GM23338 (cell line): ENCODE data around the gene DNAJB6. TPM values are rescaled to one million over a fixed set of nuclear protein-coding genes. Genes with fewer than 3 reads are reported as not detected.
A peak's percentile ranks its signal among the peaks of the same experiment; 100 is the strongest.

ENCODE experiments used
- ATAC-seq: fragments of 200-7000 bp; cut with Tn5 transposase; 3 replicates; pipeline ENCODE4 v1.9.1; 2020
- DNase-seq: peaks from one replicate; pipeline ENCODE4 v3.0.0-alpha.2; 2015; ENCODE audit warnings: low spot score
- H2AFZ ChIP-seq: fragments of 200-600 bp; sonication (generic); 2 replicates; pipeline ENCODE4 v1.8.0; 2016; ENCODE audit warnings: antibody characterized with exemption, mild to moderate bottlenecking, moderate library complexity
- H3F3A ChIP-seq: fragments of 200-600 bp; sonication (generic); replicated peaks from 2 replicates; pipeline ENCODE4 v1.8.0; 2017; ENCODE audit warnings: antibody characterized with exemption, mixed run types, low read depth
- H3K27ac ChIP-seq: fragments of 200-600 bp; sonication (generic); 2 replicates; pipeline ENCODE4 v1.6.1; 2016; ENCODE audit warnings: low read depth
- H3K27me3 ChIP-seq: fragments of 200-600 bp; sonication (generic); 2 replicates; pipeline ENCODE4 v1.8.0; 2016; ENCODE audit warnings: mild to moderate bottlenecking, mixed run types, moderate library complexity; ENCODE audit not compliant: insufficient read depth
- H3K36me3 ChIP-seq: fragments of 200-600 bp; sonication (generic); 2 replicates; pipeline ENCODE4 v1.8.0; 2016; ENCODE audit warnings: mild to moderate bottlenecking; ENCODE audit not compliant: insufficient read depth
- H3K4me1 ChIP-seq: fragments of 200-600 bp; sonication (generic); 2 replicates; pipeline ENCODE4 v1.8.0; 2016; ENCODE audit warnings: mild to moderate bottlenecking, moderate library complexity; ENCODE audit not compliant: insufficient read depth
- H3K4me2 ChIP-seq: fragments of 200-600 bp; sonication (generic); 2 replicates; pipeline ENCODE4 v1.7.1; 2017; ENCODE audit warnings: mixed run types
- H3K4me3 ChIP-seq: fragments of 200-600 bp; sonication (generic); 2 replicates; pipeline ENCODE4 v1.6.1; 2016; ENCODE audit warnings: mixed run types
- H3K79me2 ChIP-seq: fragments of 200-600 bp; sonication (generic); replicated peaks from 2 replicates; pipeline ENCODE4 v1.8.0; 2017; ENCODE audit warnings: mild to moderate bottlenecking; ENCODE audit not compliant: insufficient read depth
- H3K9me2 ChIP-seq: fragments of 200-600 bp; sonication (generic); 2 replicates; pipeline ENCODE4 v1.8.0; 2017; ENCODE audit not compliant: insufficient read depth
- H4K20me1 ChIP-seq: fragments of 200-600 bp; sonication (generic); replicated peaks from 2 replicates; pipeline ENCODE4 v1.8.0; 2017; ENCODE audit warnings: mild to moderate bottlenecking; ENCODE audit not compliant: insufficient read depth
- H3K27ac Mint-ChIP-seq: 2 replicates; pipeline ENCODE4 v1.8.0; 2020; ENCODE audit warnings: inconsistent platforms, mild to moderate bottlenecking, moderate library complexity, mixed read lengths
- H3K27me3 Mint-ChIP-seq: 3 replicates; pipeline ENCODE4 v1.8.0; 2022; ENCODE audit warnings: low read depth, mild to moderate bottlenecking, moderate library complexity, mixed read lengths, inconsistent platforms; ENCODE audit not compliant: insufficient read depth, poor library complexity
- H3K36me3 Mint-ChIP-seq: 3 replicates; pipeline ENCODE4 v1.8.0; 2021; ENCODE audit warnings: low read depth, mild to moderate bottlenecking, inconsistent platforms, moderate library complexity, mixed read lengths
- H3K4me1 Mint-ChIP-seq: 3 replicates; pipeline ENCODE4 v1.8.0; 2020; ENCODE audit warnings: mild to moderate bottlenecking, inconsistent platforms, mixed read lengths
- H3K4me3 Mint-ChIP-seq: 3 replicates; pipeline ENCODE4 v1.8.0; 2021; ENCODE audit warnings: moderate library complexity, mild to moderate bottlenecking, inconsistent platforms, mixed read lengths
- H3K9me3 Mint-ChIP-seq: 3 replicates; pipeline ENCODE4 v1.8.0; 2020; ENCODE audit warnings: moderate library complexity, mild to moderate bottlenecking, inconsistent platforms, mixed read lengths
- CREB1 ChIP-seq: fragments of 250-450 bp; sonication (Bioruptor Pico); IDR thresholded peaks from 2 replicates; pipeline ENCODE4 v1.5.0; 2020; ENCODE audit warnings: low read depth, mild to moderate bottlenecking, moderate library complexity
- CTCF ChIP-seq, 2 experiments: fragments of 200-600 bp in 1 of 2; sonication (generic) in 1 of 2; conservative IDR thresholded peaks; 2 replicates each; pipeline versions ENCODE4 v1.5.1 to v1.6.1; 2016 to 2017; ENCODE audit warnings: antibody characterized with exemption in 2 of 2, low read depth in 2 of 2, mild to moderate bottlenecking in 2 of 2, moderate library complexity in 1 of 2
- ETS1 ChIP-seq: IDR thresholded peaks from 2 replicates; pipeline ENCODE4 v1.6.1; 2016; ENCODE audit warnings: antibody characterized with exemption
- EZH2 ChIP-seq: fragments of 200-600 bp; sonication (generic); IDR thresholded peaks from one replicate; pipeline ENCODE4 v1.8.0; 2017; ENCODE audit warnings: antibody characterized with exemption, mild to moderate bottlenecking, low read depth; ENCODE audit not compliant: unreplicated experiment
- EZH2phosphoT487 ChIP-seq: fragments of 200-600 bp; sonication (generic); IDR thresholded peaks from one replicate; pipeline ENCODE4 v1.8.1; 2018; ENCODE audit warnings: antibody characterized with exemption; ENCODE audit not compliant: unreplicated experiment
- JUNB ChIP-seq: IDR thresholded peaks from one replicate; pipeline ENCODE4 v1.6.1; 2016; ENCODE audit warnings: antibody characterized with exemption; ENCODE audit not compliant: unreplicated experiment
- NANOG ChIP-seq: IDR thresholded peaks from 2 replicates; pipeline ENCODE4 v1.6.1; 2016; ENCODE audit warnings: antibody characterized with exemption, borderline replicate concordance
- POLR2AphosphoS5 ChIP-seq: IDR thresholded peaks from 2 replicates; pipeline ENCODE4 v1.6.1; 2016; ENCODE audit warnings: antibody characterized with exemption, low read depth
- REST ChIP-seq: IDR thresholded peaks from one replicate; pipeline ENCODE4 v1.6.1; 2018; ENCODE audit warnings: antibody characterized with exemption; ENCODE audit not compliant: unreplicated experiment
- STAT1 ChIP-seq: IDR thresholded peaks from one replicate; pipeline ENCODE4 v1.6.1; 2016; ENCODE audit warnings: antibody characterized with exemption; ENCODE audit not compliant: unreplicated experiment
- ZNF114 ChIP-seq: fragments of 250-450 bp; sonication (Bioruptor Pico); IDR thresholded peaks from 2 replicates; pipeline ENCODE4 v1.5.0; 2020; ENCODE audit warnings: mild to moderate bottlenecking, moderate library complexity
- ZNF331 ChIP-seq: fragments of 250-450 bp; sonication (Bioruptor Pico); IDR thresholded peaks from 2 replicates; pipeline ENCODE4 v1.5.0; 2020; ENCODE audit warnings: low read depth, mild to moderate bottlenecking, moderate library complexity
- ZNF462 ChIP-seq: fragments of 250-450 bp; sonication (Bioruptor Pico); IDR thresholded peaks from 2 replicates; pipeline ENCODE4 v1.5.0; 2020; ENCODE audit warnings: mild to moderate bottlenecking, moderate library complexity
- polyA plus RNA-seq: library from polyadenylated mRNA; unstranded; fragments of >200 nt; fragmentation: Nextera tagmentation; extraction: Ambion mirVana; gene quantifications from 2 replicates; pipeline ENCODE4 v1.2.1, GENCODE V29; 2016
- total RNA-seq: library from RNA; depleted of rRNA; stranded (reverse); fragments of >200 nt; shearing (Covaris generic); gene quantifications from 2 replicates; pipeline ENCODE4 v1.2.3, GENCODE V29; 2014

The DNAJB6 gene
- total and polyA plus RNA-seq, 2 experiments from 2014 or later = 308 to 322 TPM

- peaks cover 99% of the 10 kb centered on the region for H4K20me1 ChIP-seq
Measured at GRCh38 chr7:157362729-157363128, 25.9 kb downstream of the DNAJB6 start.

More at GRCh38 chr7:157362729-157363128, 25.9 kb downstream of the DNAJB6 start:
- peaks cover 14% of the 10 kb centered on the region for H3K27me3 Mint-ChIP-seq
- H3K9me3 Mint-ChIP-seq = no peaks in the 10 kb centered on the region
- ATAC-seq = no peak
- no peaks in the 10 kb centered on the region for H3K9me2 ChIP-seq
- no peak overlapping the region for H3K4me2 ChIP-seq
- no peaks in the 10 kb centered on the region for H3K27me3 ChIP-seq
- peak overlapping the region; percentile 9; the same call in 1 of the 2 replicates for H3K27ac ChIP-seq
- peaks cover 34% of the 10 kb centered on the region for H3K4me1 Mint-ChIP-seq
- TF ChIP-seq ZNF331 (CRISPR knock-in tag) (no peak), STAT1 (no peak), ZNF114 (CRISPR knock-in tag) (no peak), ZNF462 (CRISPR knock-in tag) (no peak), CTCF (conservative IDR thresholded peaks at IDR 0.05; ENCODE audit: low read depth in 2 of 2) (no peak), ETS1 (no peak), REST (no peak), JUNB (no peak), EZH2phosphoT487 (no peak), EZH2 (no peak), POLR2AphosphoS5 (no peak), NANOG (no peak), CREB1 (CRISPR knock-in tag) (no peak)
- H3K79me2 ChIP-seq = peaks cover 100% of the 10 kb centered on the region
- peaks cover 58% of the 10 kb centered on the region for H3F3A ChIP-seq
- H2AFZ ChIP-seq = no peak overlapping the region
- no peak overlapping the region for H3K4me3 ChIP-seq
- H3K4me1 ChIP-seq = peaks cover 41% of the 10 kb centered on the region
- H3K27ac Mint-ChIP-seq = peak overlapping the region; percentile 32
- H3K36me3 ChIP-seq = peaks cover 78% of the 10 kb centered on the region
- DNase-seq = no peak
- H3K36me3 Mint-ChIP-seq = peaks cover 97% of the 10 kb centered on the region
- no peak overlapping the region for H3K4me3 Mint-ChIP-seq
